DND-41 (cell line): ENCODE measurements around the gene EPB41L3.

Experiments used
- ATAC-seq: fragments of 200-7000 bp; cut with Tn5 transposase; 3 replicates; pipeline ENCODE4 v1.9.1; 2021; ENCODE audit warnings: low read depth; ENCODE audit not compliant: insufficient read depth
- DNase-seq: peaks from one replicate; pipeline ENCODE4 v3.0.0-alpha.2; 2020
- H2AFZ ChIP-seq: 2 replicates; pipeline ENCODE4 v1.6.0; 2012; ENCODE audit warnings: low read depth, low read length
- H3K27ac ChIP-seq: 2 replicates; pipeline ENCODE4 v1.5.1; 2012; ENCODE audit warnings: low read length, inconsistent platforms
- H3K27me3 ChIP-seq: fragments of 200-600 bp; sonication (generic); 2 replicates; pipeline ENCODE4 v1.6.0; 2012; ENCODE audit warnings: low read length, mild to moderate bottlenecking, inconsistent platforms; ENCODE audit not compliant: insufficient read depth, poor library complexity
- H3K36me3 ChIP-seq: 2 replicates; pipeline ENCODE4 v1.5.1; 2012; ENCODE audit warnings: low read length, inconsistent platforms; ENCODE audit not compliant: insufficient read depth
- H3K4me1 ChIP-seq: 2 replicates; pipeline ENCODE4 v1.5.1; 2012; ENCODE audit warnings: mild to moderate bottlenecking, low read length; ENCODE audit not compliant: insufficient read depth
- H3K4me2 ChIP-seq: 2 replicates; pipeline ENCODE4 v1.6.0; 2012; ENCODE audit warnings: mild to moderate bottlenecking, moderate library complexity, low read length, inconsistent platforms; ENCODE audit not compliant: insufficient read depth
- H3K4me3 ChIP-seq, 2 experiments: fragments of 200-600 bp in 1 of 2; shearing (Covaris generic) in 1 of 2; 2 replicates each; pipeline ENCODE4 v1.5.1; 2012 to 2016; ENCODE audit warnings: inconsistent platforms in 2 of 2, low read length in 2 of 2, mild to moderate bottlenecking in 2 of 2, low read depth in 1 of 2, moderate library complexity in 1 of 2
- H3K79me2 ChIP-seq: 2 replicates; pipeline ENCODE4 v1.6.0; 2012; ENCODE audit warnings: low read length, inconsistent platforms; ENCODE audit not compliant: insufficient read depth
- H3K9ac ChIP-seq: 2 replicates; pipeline ENCODE4 v1.6.0; 2012; ENCODE audit warnings: low read depth, mild to moderate bottlenecking, inconsistent platforms, low read length, moderate library complexity
- H3K9me3 ChIP-seq: 2 replicates; pipeline ENCODE4 v1.5.1; 2012; ENCODE audit warnings: low read length, moderate library complexity, mild to moderate bottlenecking, inconsistent platforms; ENCODE audit not compliant: insufficient read depth, severe bottlenecking
- H4K20me1 ChIP-seq: 2 replicates; pipeline ENCODE4 v1.6.0; 2012; ENCODE audit warnings: low read length; ENCODE audit not compliant: insufficient read depth
- EZH2 ChIP-seq: IDR thresholded peaks from 3 replicates; pipeline ENCODE4 v1.6.1; 2012; ENCODE audit warnings: borderline replicate concordance, low read depth, mild to moderate bottlenecking, moderate library complexity, low read length, inconsistent platforms; ENCODE audit not compliant: severe bottlenecking
- TF ChIP-seq, protein P1 (sequence below): IDR thresholded peaks from 2 replicates; pipeline ENCODE4 v1.5.1; 2012; ENCODE audit warnings: borderline replicate concordance, low read length, moderate library complexity, mild to moderate bottlenecking; ENCODE audit not compliant: poor library complexity, severe bottlenecking; ENCODE audit errors: extremely low read depth

The EPB41L3 gene

DNA sequence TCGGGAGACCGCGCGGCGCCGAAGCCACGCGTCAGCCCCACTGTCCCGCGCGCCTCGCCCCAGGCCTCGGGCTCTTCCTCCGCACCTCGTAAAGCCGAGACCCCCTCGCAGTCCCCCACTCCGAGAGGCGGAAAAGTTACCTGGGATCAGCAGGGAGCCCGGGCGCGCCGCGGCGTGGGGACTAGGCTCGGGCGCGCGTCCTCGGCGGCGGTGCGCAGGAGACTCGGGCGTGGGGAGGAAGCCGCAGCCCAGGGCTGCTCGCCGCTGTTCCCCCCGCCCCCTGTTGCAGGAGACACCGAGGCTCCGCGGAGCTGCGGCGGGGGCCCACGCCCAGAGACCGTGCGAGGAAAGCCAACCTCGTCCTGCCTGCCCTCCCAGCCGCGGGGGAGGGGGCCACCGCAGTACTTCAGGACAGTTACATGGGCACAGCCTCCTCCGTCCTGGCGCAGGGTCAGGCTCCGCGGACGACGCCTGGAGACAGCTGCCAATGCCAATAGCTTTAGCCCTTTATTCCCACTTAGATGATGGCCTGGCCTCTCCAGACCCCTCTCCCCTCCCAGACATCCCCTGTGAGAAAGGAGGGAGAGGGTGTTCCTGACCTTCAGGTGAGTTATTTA lies at the start of gene EPB41L3:
Gene EPB41L3 (minus strand): TSS at position 225 of the 617 bp plus-strand sequence. CDS start 54,814 bp downstream, outside the sequence.
- no peak for TF ChIP-seq EZH2
- TF ChIP-seq, protein P1, sequence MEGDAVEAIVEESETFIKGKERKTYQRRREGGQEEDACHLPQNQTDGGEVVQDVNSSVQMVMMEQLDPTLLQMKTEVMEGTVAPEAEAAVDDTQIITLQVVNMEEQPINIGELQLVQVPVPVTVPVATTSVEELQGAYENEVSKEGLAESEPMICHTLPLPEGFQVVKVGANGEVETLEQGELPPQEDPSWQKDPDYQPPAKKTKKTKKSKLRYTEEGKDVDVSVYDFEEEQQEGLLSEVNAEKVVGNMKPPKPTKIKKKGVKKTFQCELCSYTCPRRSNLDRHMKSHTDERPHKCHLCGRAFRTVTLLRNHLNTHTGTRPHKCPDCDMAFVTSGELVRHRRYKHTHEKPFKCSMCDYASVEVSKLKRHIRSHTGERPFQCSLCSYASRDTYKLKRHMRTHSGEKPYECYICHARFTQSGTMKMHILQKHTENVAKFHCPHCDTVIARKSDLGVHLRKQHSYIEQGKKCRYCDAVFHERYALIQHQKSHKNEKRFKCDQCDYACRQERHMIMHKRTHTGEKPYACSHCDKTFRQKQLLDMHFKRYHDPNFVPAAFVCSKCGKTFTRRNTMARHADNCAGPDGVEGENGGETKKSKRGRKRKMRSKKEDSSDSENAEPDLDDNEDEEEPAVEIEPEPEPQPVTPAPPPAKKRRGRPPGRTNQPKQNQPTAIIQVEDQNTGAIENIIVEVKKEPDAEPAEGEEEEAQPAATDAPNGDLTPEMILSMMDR: no peak
- H3K4me2 ChIP-seq: no peak within 1 kb of the TSS
- no peak within 1 kb of the TSS for H3K27ac ChIP-seq
- ATAC-seq (no peak), DNase-seq (no peak)
- H3K79me2 ChIP-seq: no peaks in the 10 kb centered on the region
- H3K4me3 ChIP-seq: no peak within 1 kb of the TSS
- no peak within 1 kb of the TSS for H3K9ac ChIP-seq
- H3K9me3 ChIP-seq: no peaks in the 10 kb centered on the region
- H3K27me3 ChIP-seq: no peaks in the 10 kb centered on the region
- no peaks in the 10 kb centered on the region for H3K36me3 ChIP-seq
- H2AFZ ChIP-seq: no peak within 1 kb of the TSS
- H4K20me1 ChIP-seq: no peaks in the 10 kb centered on the region
- no peaks in the 10 kb centered on the region for H3K4me1 ChIP-seq

DNA sequence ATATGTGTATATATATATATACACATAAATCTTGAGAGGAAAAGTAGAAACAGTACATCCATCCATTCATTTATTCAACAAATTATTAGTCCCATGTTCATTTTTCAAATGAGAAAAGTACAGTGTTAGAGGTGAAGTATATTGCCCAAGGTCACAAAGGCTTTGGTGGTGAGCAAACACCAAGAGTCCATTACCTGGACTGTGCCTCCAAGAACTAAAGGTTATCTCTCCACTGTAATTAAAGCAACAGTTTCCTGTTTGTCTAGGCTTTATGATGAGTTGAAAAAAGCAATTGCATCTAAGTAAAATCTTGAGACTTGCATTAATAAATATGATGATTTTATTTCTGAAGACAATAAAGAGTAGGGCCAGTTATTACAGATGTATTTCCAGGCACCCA lies 44.7 kb upstream of the EPB41L3 start:
- Histone ChIP-seq H3K36me3 (no peaks in the 10 kb centered on the region), H3K4me1 (no peaks in the 10 kb centered on the region), H3K4me3 (no peak overlapping the region), H3K79me2 (no peaks in the 10 kb centered on the region), H2AFZ (no peak overlapping the region), H3K4me2 (no peak overlapping the region), H4K20me1 (no peaks in the 10 kb centered on the region), H3K9ac (no peak overlapping the region), H3K9me3 (no peaks in the 10 kb centered on the region), H3K27me3 (no peaks in the 10 kb centered on the region), H3K27ac (no peak overlapping the region)
- TF ChIP-seq EZH2: no peak
- TF ChIP-seq, protein P1: no peak
- no peak for DNase-seq
- no peak for ATAC-seq

DNA sequence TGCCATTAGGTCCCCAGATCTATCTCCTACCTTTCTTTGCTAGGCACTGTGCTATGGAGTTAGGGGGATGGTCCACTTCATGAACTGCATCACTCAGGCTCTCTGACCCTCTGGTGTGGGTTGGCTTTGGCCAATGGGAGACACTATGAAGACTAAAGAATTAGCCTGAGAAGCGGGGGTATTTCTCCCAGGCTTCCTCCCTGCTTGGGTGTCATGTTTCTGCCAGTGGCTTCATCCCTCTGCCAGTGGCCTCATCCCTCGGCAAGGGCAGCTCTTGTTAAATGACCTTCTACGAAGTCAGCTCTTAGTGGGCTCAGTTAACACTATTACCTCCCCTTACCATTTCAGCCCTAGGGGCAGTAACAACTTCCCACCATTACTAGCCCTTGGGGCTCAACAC lies 41.9 kb upstream of the EPB41L3 start:
- TF ChIP-seq EZH2: no peak
- TF ChIP-seq, protein P1: no peak
- H4K20me1 ChIP-seq: no peaks in the 10 kb centered on the region
- H3K27ac ChIP-seq: no peak overlapping the region
- DNase-seq: no peak
- no peak overlapping the region for H3K4me3 ChIP-seq
- no peaks in the 10 kb centered on the region for H3K27me3 ChIP-seq
- H3K4me2 ChIP-seq: no peak overlapping the region
- no peaks in the 10 kb centered on the region for H3K4me1 ChIP-seq
- H3K9ac ChIP-seq: no peak overlapping the region
- H3K79me2 ChIP-seq: no peaks in the 10 kb centered on the region
- no peaks in the 10 kb centered on the region for H3K9me3 ChIP-seq
- ATAC-seq: no peak
- H3K36me3 ChIP-seq: no peaks in the 10 kb centered on the region
- no peak overlapping the region for H2AFZ ChIP-seq
